IPS-11a (cell line): ENCODE measurements around the gene C3orf22.
"Not testable (repeated sequence)": the region's sequence is repeated elsewhere in the genome, so short reads cannot be mapped to it uniquely, and the experiment has no call there.

ENCODE experiments used
- H3K4me3 ChIP-seq: one replicate; pipeline ENCODE4 v1.5.1; 2013; ENCODE audit warnings: low read depth, low read length, control low read depth

The C3orf22 gene

GRCh38 chr3:126543457-126544061, 15.2 kb downstream of the C3orf22 start:
- H3K4me3 ChIP-seq, result no peak overlapping the region

DNA sequence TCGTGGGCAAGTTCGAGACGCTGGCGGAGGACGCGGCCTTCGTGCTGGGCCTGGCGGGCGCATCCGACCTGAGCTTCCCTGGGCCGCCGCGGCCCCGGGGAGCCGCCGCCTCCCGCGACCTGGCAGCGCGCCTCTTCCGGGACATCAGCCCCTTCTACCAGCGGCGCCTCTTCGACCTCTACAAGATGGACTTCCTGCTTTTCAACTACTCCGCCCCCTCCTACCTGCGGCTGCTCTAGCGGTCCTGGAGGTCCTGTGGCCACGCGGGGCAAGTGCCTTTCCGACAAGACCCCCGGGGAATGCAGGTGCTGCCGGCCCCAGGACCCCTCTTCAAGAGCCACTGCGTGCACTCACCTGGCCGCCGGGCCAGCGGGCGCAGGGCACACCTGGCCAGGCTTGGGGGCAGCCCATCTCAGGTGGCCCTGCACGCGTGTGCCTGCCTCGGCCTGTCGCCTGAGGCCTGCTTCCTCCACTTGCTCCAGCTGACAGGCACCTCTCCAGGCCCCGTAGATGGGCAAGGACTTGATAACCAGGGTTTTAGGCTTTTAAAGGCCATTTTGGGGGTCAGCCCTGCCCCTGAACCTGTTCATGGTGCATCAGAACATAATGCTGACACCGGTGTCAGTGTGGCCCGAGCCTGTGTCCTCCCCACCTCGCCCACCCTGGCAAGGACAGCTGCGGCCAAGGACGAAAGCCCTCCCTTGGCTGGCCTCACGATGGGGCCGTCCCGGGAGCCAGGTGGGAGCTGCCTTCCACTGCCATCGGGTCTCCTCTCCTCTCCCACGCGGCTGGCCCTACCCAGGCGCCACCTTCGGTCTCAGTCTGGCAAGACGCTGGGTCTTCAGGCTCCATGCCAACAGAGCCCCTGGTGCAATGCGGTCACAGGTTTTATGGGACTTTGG, 16.1 kb downstream of the C3orf22 start:
- no peak overlapping the region for H3K4me3 ChIP-seq

- no peak overlapping the region for H3K4me3 ChIP-seq
Measured at GRCh38 chr3:126541628-126542339, 16.9 kb downstream of the C3orf22 start.

GRCh38 chr3:126540951-126541627, 17.6 kb downstream of the C3orf22 start:
- no peak overlapping the region for H3K4me3 ChIP-seq

- H3K4me3 ChIP-seq, result no peak overlapping the region
Measured at GRCh38 chr3:126540342-126540849, 18.3 kb downstream of the C3orf22 start.

GRCh38 chr3:126539558-126540250, 19.0 kb downstream of the C3orf22 start:
- H3K4me3 ChIP-seq, result no peak overlapping the region

DNA sequence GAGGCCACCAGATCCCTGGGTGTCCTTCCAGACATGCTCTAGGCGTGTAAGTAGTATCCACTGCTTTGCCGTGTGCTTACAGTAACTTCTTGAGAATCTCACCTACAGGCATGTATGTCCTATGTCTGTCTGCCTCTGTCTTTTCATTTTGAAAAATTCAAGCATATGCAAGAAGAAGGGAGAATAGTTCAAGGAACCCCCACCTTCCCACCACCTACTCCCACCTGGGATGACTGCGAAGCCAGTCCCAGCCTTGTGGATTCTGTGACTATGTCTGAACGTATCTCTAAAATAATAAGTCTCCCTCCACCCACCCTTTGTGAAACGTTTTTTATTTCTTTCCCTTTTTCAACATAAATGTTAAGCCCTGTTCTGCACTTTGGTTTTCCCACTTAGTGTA, 19.8 kb downstream of the C3orf22 start:
- no peak overlapping the region for H3K4me3 ChIP-seq

DNA sequence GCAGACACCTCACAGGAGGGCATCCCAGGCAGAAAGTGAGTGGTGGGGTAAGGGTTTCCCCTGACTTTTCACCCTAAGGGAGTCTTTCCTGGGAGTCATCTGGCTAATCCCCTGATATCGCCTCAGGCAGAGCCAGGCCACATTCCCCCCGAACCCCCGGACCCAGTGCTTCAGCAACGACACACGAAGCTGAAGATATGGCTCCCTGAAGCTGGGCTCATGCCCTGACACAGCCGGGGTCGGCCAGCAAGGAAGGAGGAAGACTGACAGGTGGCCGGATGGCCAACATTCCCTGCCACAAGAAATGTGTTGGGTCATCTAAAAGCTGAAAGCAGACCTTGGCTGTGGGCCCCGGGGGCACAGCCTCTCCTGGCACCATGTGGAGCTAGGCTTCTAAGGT, 20.4 kb downstream of the C3orf22 start:
- no peak overlapping the region for H3K4me3 ChIP-seq

DNA sequence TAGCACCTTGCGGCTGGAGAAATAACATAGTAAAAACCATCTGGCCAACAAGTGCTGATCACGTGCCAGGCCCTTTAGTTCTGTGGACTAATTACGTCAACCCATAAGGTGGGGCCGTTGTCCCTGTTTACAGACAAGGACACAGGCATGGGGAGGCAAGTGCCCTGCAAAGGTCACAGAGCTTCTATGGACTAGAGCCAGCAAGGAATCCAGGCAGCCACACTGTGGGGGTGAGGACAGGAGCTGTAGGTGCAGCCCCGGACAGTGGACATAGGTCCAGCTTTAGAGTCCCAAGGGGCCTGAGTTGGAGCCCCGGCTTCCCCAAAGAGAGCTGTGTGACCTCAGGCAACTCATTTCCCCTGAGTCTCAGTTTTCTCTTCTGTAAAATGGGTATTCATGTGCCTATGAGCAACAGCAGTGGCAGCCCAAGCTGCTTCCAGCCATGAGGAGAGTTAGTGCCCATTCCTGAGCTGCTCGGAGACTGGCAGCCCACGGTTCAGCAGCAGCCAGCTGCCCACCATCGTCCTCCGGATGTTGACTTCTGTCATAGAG, 20.9 kb downstream of the C3orf22 start:
- no peak overlapping the region for H3K4me3 ChIP-seq

GRCh38 chr3:126537116-126537729, 21.5 kb downstream of the C3orf22 start:
- no peak overlapping the region for H3K4me3 ChIP-seq

GRCh38 chr3:126536126-126536525, 22.6 kb downstream of the C3orf22 start:
- H3K4me3 ChIP-seq, result no peak overlapping the region

GRCh38 chr3:126535636-126536035, 23.1 kb downstream of the C3orf22 start:
- H3K4me3 ChIP-seq, result no peak overlapping the region

- not testable (repeated sequence) for H3K4me3 ChIP-seq
Measured at GRCh38 chr3:126534716-126535115, 24.0 kb downstream of the C3orf22 start.

DNA sequence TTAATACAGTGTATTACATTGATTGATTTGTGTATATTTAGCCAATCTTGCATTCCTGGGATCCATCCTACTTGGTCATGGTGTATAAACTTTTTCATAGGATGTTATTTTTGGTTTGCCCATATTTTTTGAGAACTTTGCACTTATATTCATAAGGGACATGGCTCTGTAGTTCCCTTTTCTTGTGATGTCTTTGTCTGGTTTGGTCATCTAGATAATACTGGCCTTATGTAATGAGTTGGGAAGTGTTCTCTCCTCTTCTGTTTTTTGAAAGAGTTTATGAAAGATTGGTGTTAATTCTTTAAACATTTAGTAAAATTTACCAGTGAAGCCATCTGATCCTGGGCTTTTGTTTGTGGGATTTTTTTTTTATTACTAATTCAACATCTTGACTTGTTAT, 25.2 kb downstream of the C3orf22 start:
- H3K4me3 ChIP-seq, result no peak overlapping the region

DNA sequence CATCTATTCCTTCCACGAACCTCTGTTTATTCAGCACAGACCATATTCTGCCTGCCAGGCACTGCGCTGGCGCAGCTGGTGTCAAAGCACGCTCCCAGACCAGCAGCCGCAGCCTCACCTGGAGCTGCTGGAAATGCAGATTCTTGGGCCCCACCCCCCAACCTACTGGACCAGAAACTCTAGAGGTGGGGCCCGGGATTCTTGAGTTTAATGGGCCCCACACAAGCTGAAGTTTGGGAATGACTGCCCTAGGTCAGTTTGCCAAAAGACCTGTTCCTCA, 27.7 kb downstream of the C3orf22 start:
- H3K4me3 ChIP-seq, result no peak overlapping the region

DNA sequence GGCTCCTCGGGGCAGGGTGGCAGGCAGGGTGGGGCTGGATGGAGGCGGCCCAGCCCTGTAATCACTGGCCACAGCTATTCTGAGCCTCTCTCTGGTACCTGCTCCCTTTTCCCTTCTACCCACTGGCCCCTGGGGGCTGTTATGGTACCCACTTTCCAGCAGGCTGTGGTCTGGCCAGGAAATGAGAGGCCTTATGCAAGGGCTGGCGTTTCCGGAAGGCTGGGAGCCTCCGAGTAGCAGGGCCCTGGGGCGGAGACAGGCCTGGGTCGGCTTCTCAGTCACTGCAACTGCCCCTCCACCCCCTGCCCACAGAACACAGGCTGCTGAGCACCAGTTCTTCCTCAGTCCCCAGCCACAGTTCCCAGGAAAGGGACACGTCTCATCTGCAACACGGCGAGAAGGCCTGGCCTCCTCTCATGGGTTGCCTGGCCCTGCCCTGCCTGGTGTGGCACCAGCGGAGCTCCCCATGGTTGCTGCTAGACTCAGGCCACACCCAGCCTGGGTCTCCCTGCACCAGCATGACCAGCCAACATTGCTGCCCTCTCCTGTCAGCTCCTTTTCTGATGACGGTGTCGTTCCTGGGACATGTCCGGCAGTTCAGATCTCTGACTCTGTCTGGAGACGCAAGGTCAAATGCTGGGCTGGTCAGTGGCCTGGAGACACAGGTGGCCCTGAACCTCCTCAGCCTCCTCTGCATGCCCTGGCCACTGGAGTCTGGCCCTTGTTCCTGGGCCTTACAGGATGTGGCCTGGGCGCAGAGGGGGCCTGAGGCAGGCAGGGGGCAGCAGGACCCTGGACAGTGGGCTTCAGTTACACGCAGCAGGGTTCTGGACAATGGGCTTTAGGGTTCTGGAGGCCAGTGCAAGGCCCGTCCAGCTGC, 28.3 kb downstream of the C3orf22 start:
- no peak overlapping the region for H3K4me3 ChIP-seq

DNA sequence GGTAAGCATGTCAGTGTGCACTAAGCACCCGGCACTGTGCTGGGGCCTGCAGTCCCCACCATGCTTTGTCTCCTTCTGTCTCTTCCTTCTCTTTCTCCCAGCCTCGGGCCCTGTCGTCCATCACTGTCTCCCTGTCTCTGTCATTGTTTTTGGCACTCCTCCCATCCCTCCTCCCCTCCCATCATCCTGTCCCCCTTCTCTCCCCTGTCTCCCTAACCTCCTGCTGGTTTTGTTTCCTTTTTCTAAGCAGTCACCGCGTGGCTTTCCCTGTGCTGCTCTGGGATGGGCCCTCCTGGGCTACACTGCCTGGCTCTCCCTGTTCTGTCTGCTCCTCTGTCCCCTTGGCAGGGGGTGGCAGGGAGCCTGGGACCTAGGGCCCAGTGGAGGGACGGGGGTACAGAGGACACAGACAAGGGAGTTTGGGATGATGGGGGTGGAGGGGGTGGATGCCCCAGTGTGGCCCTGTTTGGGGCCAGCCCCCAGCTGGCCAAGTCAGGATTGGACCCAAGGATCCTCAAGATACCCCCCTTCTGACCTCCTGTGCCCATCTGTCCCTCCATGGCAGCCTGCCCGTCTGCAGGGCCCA, 29.1 kb downstream of the C3orf22 start:
- H3K4me3 ChIP-seq, result no peak overlapping the region

DNA sequence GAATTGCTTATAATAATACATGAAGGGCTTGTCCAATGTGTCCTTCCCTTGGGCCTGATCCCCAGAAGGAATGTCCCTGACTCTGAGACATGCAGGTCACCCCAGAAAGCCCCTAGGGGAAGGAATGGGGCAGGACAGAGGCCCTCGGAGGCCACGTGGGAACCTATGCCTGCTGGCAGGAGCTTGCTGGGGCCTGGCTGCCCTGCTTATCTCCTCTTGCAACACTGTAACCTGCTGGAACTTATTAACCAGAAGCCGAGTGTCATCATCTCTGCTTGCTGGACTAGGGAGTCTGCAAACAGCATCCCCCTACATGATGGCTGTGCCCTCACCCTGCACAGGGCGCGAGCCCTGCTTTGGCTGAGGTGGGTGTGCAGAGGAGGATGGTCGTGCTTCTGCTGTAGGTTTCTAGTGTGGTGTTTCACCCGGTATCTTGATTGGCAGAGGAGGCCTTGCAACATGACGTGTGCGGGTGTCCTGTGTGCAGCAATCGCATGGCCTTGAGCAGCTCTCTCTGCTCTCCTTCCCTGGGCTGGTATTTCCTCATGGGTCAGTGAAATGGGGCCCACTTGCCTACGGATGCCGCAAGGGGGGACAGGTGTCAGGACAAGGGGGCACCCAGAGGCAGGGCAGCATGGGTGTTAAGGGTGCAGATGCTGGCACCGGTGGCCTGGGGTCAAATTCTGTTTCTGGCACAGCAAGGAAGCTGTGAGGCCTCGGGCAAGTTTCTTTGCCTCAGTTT, 29.8 kb downstream of the C3orf22 start:
- H3K4me3 ChIP-seq, result no peak overlapping the region
